ENCODE data around the gene EEPD1.

The EEPD1 gene

DNA sequence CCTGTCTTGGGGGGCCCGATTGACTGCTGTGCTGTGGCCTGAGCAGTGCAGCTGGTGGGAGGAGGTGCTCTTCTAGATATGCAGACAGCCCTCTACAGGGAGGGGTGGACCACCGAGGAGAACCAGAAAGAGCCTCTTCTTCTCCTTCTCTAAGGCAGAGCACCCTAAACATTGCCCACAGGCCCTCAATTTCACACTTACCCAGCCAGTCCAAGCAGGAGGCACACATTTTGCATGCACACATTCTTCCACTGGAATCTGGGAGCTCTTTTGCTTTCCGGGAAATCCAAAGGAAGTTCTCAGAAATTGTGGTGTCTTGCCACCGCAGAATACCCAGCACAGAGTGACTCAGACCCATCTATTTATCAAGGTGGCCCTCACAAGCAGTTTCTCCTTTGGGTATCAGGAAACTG lies 45.8 kb downstream of the EEPD1 start:
- no peak overlapping the region for H3K27ac ChIP-seq (ENCODE audit: low read depth, low read length)
- H3K4me3 ChIP-seq (ENCODE audit: low read depth, low read length): no peak overlapping the region
- H3K9ac ChIP-seq (ENCODE audit: low read length): no peak overlapping the region

DNA sequence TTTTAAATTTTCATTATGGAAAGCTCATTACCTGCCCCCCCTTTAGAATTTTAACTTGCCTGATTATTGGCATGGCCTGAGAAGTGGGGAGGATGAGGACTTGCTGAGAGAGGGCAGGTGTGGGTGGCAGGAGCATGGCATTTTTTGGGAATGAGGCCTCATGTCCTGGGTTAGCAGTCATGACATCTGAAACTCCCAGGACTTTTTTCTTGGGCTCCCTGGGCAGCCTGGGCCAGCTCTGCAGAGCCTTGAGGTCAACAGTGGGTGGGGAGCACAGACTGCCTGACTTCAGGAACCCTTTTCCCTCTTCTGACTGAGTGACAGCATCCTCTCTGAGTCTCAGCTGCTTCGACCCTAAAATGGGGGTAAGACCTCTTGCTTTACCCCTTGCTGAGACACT lies 46.3 kb downstream of the EEPD1 start:
- no peaks in the 10 kb centered on the region for H3K27me3 ChIP-seq (ENCODE audit: control insufficient read depth, insufficient read depth, low read length)
- H3K4me1 ChIP-seq (ENCODE audit: control insufficient read depth, insufficient read depth, low read length): peaks cover 6% of the 10 kb centered on the region; the same call in 1 of the 2 replicates
- no peak overlapping the region for H3K4me3 ChIP-seq (ENCODE audit: low read depth, low read length)
- H3K9ac ChIP-seq (ENCODE audit: low read length): no peak overlapping the region
- no peaks in the 10 kb centered on the region for H3K36me3 ChIP-seq (ENCODE audit: control insufficient read depth, insufficient read depth, low read length)
- no peak overlapping the region for H3K27ac ChIP-seq (ENCODE audit: low read depth, low read length)
- peaks cover 2% of the 10 kb centered on the region; the same call in 1 of the 2 replicates for H3K9me3 ChIP-seq (ENCODE audit: control insufficient read depth, insufficient read depth, low read depth, low read length)

More for the DNA sequence above, 45.8 kb downstream of the EEPD1 start:
- H3K4me1 ChIP-seq (ENCODE audit: control insufficient read depth, insufficient read depth, low read length): peaks cover 6% of the 10 kb centered on the region; the same call in 1 of the 2 replicates
- no peaks in the 10 kb centered on the region for H3K36me3 ChIP-seq (ENCODE audit: control insufficient read depth, insufficient read depth, low read length)
- no peaks in the 10 kb centered on the region for H3K27me3 ChIP-seq (ENCODE audit: control insufficient read depth, insufficient read depth, low read length)
- peaks cover 2% of the 10 kb centered on the region; the same call in 1 of the 2 replicates for H3K9me3 ChIP-seq (ENCODE audit: control insufficient read depth, insufficient read depth, low read depth, low read length)

DNA sequence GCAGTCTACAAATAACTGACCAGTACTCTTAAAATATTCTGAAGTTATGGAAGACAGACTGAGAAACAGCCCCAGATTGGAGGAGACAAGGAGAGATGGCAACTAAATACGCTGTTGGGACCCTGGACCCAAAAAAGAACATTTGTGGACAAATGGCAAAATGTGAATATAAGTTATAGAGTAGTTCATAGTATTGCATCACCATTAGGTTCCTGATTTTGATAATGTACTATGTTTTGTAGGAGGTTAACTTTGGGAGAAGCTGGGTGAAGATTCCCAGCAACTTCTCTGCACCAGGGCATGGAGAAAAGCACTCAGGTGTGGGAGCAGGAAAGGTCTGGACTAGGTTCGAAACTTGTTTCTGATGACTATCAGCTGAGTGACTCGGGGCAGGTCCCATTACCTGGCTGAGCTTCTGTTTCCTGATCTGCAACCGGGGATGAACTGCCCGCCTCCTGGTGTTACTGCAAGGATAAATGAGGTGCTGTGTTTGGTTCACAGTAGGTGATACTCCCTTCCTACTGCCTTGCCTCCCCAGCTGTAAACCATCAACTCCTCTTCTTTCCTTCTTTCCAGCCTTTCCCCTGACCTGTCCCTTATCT lies 48.2 kb downstream of the EEPD1 start:
- Histone ChIP-seq H3K36me3 (ENCODE audit: control insufficient read depth, insufficient read depth, low read length) (no peaks in the 10 kb centered on the region), H3K9me3 (ENCODE audit: control insufficient read depth, insufficient read depth, low read depth, low read length) (no peaks in the 10 kb centered on the region; the same call in 1 of the 2 replicates), H3K4me3 (ENCODE audit: low read depth, low read length) (no peak overlapping the region), H3K27me3 (ENCODE audit: control insufficient read depth, insufficient read depth, low read length) (no peaks in the 10 kb centered on the region), H3K27ac (ENCODE audit: low read depth, low read length) (no peak overlapping the region), H3K4me1 (ENCODE audit: control insufficient read depth, insufficient read depth, low read length) (peaks cover 15% of the 10 kb centered on the region; the same call in 1 of the 2 replicates), H3K9ac (ENCODE audit: low read length) (no peak overlapping the region)

DNA sequence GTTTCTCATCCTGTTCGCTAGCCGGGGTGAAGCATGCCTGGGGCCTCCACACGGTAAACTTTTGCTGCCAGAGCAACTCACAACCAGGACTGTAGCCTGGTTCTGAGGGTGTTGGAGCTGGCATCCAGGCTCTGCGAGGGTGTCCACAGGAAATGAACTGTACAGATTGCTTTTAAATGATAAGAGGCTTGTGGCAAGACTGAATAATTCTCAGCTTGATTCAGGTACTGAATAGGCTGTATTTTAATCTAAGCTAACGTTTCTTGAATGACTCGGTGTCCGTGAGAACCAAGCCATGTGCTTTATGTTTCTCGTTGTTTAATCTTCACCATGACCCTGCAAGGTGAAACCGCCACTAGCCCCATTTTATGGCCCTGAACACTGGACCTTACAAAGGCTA lies 49.3 kb downstream of the EEPD1 start:
- Histone ChIP-seq H3K36me3 (ENCODE audit: control insufficient read depth, insufficient read depth, low read length) (no peaks in the 10 kb centered on the region), H3K27ac (ENCODE audit: low read depth, low read length) (no peak overlapping the region), H3K27me3 (ENCODE audit: control insufficient read depth, insufficient read depth, low read length) (no peaks in the 10 kb centered on the region), H3K9ac (ENCODE audit: low read length) (no peak overlapping the region), H3K9me3 (ENCODE audit: control insufficient read depth, insufficient read depth, low read depth, low read length) (no peaks in the 10 kb centered on the region), H3K4me3 (ENCODE audit: low read depth, low read length) (no peak overlapping the region), H3K4me1 (ENCODE audit: control insufficient read depth, insufficient read depth, low read length) (peaks cover 15% of the 10 kb centered on the region; the same call in 1 of the 2 replicates)

DNA sequence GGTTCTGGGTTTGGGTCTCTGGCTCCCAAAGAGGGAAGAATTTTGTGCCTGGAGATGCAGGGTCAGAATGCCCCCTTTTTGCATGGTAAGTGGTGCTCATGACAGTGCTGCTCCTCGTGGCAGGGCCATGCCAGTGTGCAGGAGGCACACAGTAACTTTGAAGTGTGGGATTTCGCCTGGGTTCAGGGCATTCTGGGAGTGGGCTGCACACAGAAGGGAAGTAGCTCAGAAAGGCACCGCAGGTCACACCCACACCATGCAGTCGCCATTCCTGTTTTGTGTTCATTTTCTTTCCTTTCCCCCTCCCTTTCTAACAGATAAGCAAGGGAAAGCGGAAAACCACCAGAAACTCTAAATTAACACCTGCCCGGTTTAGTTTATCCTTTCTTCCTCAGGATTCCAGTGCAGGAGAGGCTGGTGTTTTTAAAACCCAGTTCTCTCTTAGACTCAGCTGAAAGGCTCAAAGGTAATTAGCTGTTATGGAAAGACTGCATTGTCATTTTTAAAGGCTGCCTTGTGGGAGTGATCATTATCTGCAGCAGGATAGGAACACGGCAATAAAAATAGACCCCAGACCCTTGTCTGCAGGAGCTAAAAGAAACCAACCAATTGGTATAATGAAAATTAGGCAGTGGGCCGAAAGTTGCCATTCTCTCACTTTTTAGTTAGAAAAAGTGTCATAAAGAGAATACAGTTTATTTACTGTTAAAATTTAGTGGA lies 50.2 kb downstream of the EEPD1 start:
- Histone ChIP-seq H3K27ac (ENCODE audit: low read depth, low read length) (no peak overlapping the region), H3K4me1 (ENCODE audit: control insufficient read depth, insufficient read depth, low read length) (peaks cover 17% of the 10 kb centered on the region; the same call in 1 of the 2 replicates), H3K27me3 (ENCODE audit: control insufficient read depth, insufficient read depth, low read length) (no peaks in the 10 kb centered on the region), H3K9ac (ENCODE audit: low read length) (no peak overlapping the region), H3K9me3 (ENCODE audit: control insufficient read depth, insufficient read depth, low read depth, low read length) (no peaks in the 10 kb centered on the region), H3K36me3 (ENCODE audit: control insufficient read depth, insufficient read depth, low read length) (no peaks in the 10 kb centered on the region), H3K4me3 (ENCODE audit: low read depth, low read length) (no peak overlapping the region)

DNA sequence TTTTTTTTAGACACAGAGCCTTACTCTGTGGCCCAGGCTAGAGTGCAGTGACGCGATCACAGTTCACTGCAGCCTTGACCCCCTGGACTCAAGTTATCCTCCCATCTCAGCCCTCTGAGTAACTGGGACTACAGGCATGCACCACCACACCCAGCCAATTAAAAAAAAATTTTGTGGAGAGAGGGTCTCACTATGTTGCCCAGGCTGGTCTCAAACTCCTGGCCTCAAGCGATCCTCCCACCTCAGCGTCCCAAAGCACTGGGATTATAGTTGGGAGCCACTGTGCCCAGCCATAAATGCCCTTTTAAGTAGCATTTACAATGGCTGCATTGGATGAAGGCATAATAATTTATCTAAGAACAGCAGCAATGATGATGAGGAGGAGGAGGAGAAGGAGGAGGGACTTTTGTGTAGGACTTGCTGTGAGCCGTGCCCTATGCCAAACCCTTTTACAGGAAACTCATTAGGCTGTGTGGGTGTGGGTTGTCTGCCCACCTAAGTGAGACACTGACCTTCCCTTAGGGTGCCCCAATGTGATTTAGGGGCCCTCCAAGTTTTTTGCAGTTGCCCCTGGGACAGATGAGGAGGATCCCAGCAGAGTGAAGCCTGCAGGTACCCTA lies 51.1 kb downstream of the EEPD1 start:
- Histone ChIP-seq H3K4me1 (ENCODE audit: control insufficient read depth, insufficient read depth, low read length) (peaks cover 19% of the 10 kb centered on the region; the same call in 1 of the 2 replicates), H3K36me3 (ENCODE audit: control insufficient read depth, insufficient read depth, low read length) (no peaks in the 10 kb centered on the region), H3K27me3 (ENCODE audit: control insufficient read depth, insufficient read depth, low read length) (no peaks in the 10 kb centered on the region), H3K27ac (ENCODE audit: low read depth, low read length) (no peak overlapping the region), H3K4me3 (ENCODE audit: low read depth, low read length) (no peak overlapping the region), H3K9me3 (ENCODE audit: control insufficient read depth, insufficient read depth, low read depth, low read length) (no peaks in the 10 kb centered on the region), H3K9ac (ENCODE audit: low read length) (no peak overlapping the region)

DNA sequence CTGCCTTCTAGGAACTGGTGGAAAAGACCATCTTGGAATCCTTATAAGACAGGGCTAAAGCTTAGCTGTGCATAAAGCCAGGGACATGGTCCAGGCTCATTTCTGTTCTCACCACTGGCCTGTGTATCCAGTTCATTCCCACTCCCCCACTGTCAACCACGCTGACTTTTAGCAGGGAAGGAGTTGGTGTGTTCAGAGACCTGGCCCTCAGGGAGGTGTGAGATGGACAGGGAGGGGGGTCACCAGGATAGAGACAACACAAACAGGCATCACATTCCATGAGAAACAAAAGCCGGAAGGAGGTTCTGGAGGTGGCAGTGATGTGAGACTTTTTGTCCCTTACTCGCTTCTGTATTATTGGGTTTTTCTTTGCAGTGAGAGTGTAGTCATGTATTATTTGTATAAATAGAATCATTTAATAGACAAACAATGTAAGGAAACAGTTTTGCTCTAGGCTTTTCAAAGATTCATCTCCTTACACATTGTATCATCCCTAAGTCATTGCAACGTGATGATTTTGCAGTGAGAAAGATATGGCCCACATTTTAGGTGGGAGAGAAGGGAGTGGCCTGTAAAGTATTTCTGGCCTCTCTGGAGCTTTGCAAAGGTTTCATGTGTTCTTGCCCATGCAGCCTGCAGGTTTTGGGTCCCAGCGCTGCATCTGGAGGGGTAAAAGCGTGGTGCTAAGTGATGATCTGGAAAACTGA lies 52.0 kb downstream of the EEPD1 start:
- no peaks in the 10 kb centered on the region for H3K9me3 ChIP-seq (ENCODE audit: control insufficient read depth, insufficient read depth, low read depth, low read length)
- no peak overlapping the region for H3K9ac ChIP-seq (ENCODE audit: low read length)
- H3K27me3 ChIP-seq (ENCODE audit: control insufficient read depth, insufficient read depth, low read length): no peaks in the 10 kb centered on the region
- H3K4me3 ChIP-seq (ENCODE audit: low read depth, low read length): no peak overlapping the region
- peaks cover 19% of the 10 kb centered on the region; the same call in 1 of the 2 replicates for H3K4me1 ChIP-seq (ENCODE audit: control insufficient read depth, insufficient read depth, low read length)
- H3K36me3 ChIP-seq (ENCODE audit: control insufficient read depth, insufficient read depth, low read length): no peaks in the 10 kb centered on the region
- H3K27ac ChIP-seq (ENCODE audit: low read depth, low read length): no peak overlapping the region

DNA sequence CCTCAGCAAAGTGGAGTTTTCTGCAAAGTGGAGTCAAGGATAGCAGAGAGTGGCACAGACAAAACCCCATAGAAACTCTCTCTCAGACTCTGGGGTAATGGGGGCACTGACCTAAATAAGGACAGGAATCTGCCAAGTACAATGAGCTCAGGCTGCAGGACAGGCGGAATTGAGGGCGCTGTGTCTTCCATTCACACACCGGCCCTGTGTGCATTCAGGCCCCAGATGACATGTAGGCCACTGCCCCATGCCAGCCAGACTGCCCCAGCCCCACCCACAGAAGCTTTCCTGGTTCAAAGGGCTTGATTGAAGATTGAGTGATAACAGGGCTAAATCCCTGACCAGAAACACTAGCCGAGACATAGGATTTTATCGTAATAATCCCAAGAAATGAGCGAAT lies 52.7 kb downstream of the EEPD1 start:
- no peak overlapping the region for H3K27ac ChIP-seq (ENCODE audit: low read depth, low read length)
- no peaks in the 10 kb centered on the region for H3K36me3 ChIP-seq (ENCODE audit: control insufficient read depth, insufficient read depth, low read length)
- H3K27me3 ChIP-seq (ENCODE audit: control insufficient read depth, insufficient read depth, low read length): no peaks in the 10 kb centered on the region
- H3K4me3 ChIP-seq (ENCODE audit: low read depth, low read length): no peak overlapping the region
- H3K9ac ChIP-seq (ENCODE audit: low read length): no peak overlapping the region
- no peaks in the 10 kb centered on the region for H3K9me3 ChIP-seq (ENCODE audit: control insufficient read depth, insufficient read depth, low read depth, low read length)
- peaks cover 26% of the 10 kb centered on the region; the same call in 1 of the 2 replicates for H3K4me1 ChIP-seq (ENCODE audit: control insufficient read depth, insufficient read depth, low read length)

DNA sequence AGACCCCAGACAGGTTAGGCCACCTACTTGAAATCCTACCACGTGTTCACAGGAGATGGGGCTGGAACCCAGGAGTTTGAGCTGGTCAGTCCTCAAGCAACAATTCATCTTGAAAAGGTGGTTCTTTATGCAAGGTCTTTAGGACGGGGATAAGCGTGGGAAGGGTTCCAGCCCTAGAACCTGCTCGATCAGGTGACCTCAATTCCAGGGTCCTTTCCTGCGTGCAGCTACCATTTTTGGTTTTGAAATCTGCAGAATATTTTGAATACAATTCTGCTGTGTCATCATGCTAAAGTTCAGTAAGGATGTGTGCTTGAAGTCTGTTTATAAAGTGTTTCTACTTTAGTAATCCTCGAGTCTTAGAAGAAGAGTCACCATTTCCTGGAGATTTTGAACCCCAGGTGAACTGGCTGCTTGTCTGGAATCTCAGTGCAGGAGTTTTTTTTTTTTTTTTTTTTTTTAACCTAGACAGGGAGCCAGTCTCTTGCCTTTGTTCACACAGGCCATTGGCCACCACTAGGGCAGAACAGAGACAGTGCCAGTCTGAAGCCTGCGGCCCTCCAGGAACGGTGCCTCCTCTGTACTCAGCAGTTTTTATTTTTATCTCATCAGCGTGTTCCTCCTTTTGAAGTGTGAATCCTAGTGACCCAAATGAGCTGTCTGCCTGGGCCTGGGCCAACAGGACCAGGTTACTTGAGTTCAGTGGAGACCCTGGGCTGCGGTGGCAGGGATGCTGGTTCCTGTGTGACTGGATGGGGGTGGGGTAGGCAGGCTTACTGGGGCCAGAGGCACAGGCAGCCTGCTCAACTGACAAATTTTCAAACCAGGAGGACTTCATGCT lies 54.6 kb downstream of the EEPD1 start:
- H3K9me3 ChIP-seq (ENCODE audit: control insufficient read depth, insufficient read depth, low read depth, low read length): no peaks in the 10 kb centered on the region
- peaks cover 27% of the 10 kb centered on the region; the same call in 1 of the 2 replicates for H3K4me1 ChIP-seq (ENCODE audit: control insufficient read depth, insufficient read depth, low read length)
- no peaks in the 10 kb centered on the region for H3K36me3 ChIP-seq (ENCODE audit: control insufficient read depth, insufficient read depth, low read length)
- H3K27me3 ChIP-seq (ENCODE audit: control insufficient read depth, insufficient read depth, low read length): no peaks in the 10 kb centered on the region
- H3K4me3 ChIP-seq (ENCODE audit: low read depth, low read length): no peak overlapping the region
- H3K27ac ChIP-seq (ENCODE audit: low read depth, low read length): no peak overlapping the region
- H3K9ac ChIP-seq (ENCODE audit: low read length): no peak overlapping the region

DNA sequence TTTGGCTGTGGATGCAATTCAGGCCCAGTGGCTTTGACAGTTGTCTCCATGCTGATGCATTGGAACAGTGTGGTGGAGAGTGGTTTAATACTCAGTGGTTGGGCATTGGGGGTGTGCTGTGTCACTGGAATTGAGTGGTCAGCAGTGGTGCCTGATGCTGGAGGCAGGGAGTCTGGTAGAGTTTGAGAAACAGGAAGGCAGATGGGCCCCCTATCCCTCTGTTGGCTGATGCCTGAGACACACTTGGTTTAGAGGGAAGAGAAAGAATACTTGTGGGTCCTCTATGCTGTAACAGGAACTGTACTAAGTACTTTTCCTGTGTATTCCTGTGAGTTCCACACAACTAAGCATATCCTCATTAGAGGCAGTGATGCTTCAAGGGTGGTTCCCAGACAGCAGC lies 55.4 kb downstream of the EEPD1 start:
- Histone ChIP-seq H3K9me3 (ENCODE audit: control insufficient read depth, insufficient read depth, low read depth, low read length) (peaks cover 2% of the 10 kb centered on the region; the same call in 1 of the 2 replicates), H3K4me3 (ENCODE audit: low read depth, low read length) (no peak overlapping the region), H3K36me3 (ENCODE audit: control insufficient read depth, insufficient read depth, low read length) (no peaks in the 10 kb centered on the region), H3K4me1 (ENCODE audit: control insufficient read depth, insufficient read depth, low read length) (peaks cover 22% of the 10 kb centered on the region; the same call in 1 of the 2 replicates), H3K9ac (ENCODE audit: low read length) (no peak overlapping the region), H3K27ac (ENCODE audit: low read depth, low read length) (no peak overlapping the region), H3K27me3 (ENCODE audit: control insufficient read depth, insufficient read depth, low read length) (no peaks in the 10 kb centered on the region)
